HG02623 (cell line): ENCODE measurements around the gene TRPM3.
"Not testable (repeated sequence)": the region's sequence is repeated elsewhere in the genome, so short reads cannot be mapped to it uniquely, and the experiment has no call there.

Experiments
- ATAC-seq: cut with Tn5 transposase; IDR thresholded peaks from one replicate; pipeline ENCODE4 v1.9.1; 2021; ENCODE audit warnings: moderate library complexity; ENCODE audit not compliant: unreplicated experiment

Gene TRPM3

DNA sequence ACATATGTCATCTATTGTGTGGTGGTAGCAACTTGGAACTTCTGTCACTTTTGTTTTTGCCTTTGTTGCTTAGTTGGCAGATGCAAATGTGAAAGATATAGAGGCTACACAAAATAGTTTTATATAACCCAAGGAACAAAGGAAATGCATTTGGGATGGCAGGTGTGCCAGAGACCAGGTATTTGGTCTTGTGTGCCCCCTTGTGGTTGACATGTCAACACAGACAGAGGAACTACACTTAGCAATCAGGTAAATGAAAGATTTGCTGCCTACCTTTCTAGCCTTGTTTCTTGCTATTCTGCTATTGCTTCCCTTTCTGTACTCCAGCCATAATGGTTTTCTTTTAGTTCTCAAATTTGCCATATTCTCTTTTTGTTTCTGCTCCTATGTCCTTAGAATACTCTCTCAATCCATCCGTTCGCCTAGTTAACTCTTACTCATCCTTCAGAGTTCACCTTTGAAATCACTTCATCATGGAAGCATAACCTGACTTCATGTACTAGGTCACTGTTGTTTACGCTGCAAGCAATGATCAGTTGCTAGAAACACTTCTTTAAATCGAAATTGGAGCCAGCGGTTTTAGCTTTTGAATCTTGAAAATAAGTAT lies 119.5 kb downstream of the TRPM3 start:
- ATAC-seq, result no peak

DNA sequence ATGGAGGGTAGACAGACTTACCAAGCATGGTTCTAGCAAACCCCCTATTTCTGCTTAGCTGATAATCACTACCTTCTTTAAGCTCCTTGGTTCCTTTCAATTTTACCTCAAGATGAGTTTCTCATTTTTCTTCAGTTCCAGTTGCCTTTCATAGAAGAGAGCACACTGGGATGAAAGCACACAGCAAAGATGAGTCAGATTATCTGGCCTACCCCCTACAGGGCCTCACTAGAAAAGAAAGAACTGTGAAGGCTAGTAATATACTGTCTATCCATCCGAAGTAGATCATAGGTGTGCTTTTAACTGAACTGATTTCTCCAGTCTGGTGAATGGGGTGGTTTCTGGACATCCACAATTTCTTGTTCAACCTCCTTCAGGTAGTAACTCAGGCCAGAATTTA lies 122.5 kb downstream of the TRPM3 start:
- no peak for ATAC-seq

DNA sequence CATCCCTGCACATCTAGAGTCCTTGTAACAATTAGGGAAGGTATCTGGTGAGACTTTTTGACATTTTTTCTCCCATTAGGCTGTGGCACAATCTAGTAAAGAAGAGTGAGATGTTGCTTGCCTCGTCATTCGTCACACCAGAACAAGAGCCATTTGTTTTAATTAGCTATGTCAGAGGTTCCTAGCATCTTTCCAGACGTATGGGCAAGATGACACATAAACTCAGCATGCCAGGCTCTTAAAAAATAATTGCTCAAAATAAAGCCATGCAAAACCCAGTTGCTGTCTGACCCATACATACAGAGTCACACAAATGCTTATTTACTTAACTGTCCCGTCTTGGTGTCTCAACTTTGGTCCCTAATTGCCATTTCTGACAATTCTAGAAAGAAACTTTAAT lies 125.9 kb downstream of the TRPM3 start:
- ATAC-seq, result no peak

DNA sequence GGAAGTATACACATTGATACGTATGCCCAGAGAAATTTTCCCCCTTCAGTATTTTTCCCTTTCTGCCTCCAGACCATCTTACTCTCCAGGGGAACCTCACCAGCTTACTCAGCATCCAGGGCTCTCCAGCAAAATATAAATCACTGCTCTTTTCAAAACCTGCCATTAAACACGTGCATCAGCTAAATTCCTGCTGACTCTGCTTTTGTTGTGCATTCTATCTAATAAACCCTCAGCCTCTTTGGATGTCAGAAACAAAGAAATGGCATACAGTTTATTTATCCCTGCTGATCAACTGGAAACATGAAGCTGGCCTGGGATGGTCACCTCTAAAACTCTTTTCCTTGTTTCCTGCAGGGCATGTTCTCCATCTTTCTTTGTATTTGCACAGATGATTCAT lies 126.8 kb downstream of the TRPM3 start:
- ATAC-seq, result no peak

DNA sequence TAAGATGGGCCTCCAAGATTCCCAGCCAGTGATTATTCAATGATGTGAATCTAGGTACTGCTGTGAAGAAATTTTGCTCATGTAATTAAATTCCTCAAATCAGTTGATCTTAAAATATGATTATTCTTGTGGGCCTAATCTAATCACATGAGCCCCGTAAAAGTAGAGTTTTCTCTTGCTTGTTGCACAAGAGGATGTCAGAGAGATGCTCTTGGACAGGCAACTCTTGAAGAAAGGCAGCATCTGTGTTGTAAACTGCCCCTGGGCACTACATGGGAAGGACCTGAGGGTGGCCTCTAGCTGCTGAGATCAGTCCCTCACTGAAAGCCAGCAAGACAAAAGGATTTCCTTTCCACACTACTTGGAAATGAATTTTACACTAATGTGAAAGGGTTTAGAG lies 132.9 kb downstream of the TRPM3 start:
- ATAC-seq, result no peak

DNA sequence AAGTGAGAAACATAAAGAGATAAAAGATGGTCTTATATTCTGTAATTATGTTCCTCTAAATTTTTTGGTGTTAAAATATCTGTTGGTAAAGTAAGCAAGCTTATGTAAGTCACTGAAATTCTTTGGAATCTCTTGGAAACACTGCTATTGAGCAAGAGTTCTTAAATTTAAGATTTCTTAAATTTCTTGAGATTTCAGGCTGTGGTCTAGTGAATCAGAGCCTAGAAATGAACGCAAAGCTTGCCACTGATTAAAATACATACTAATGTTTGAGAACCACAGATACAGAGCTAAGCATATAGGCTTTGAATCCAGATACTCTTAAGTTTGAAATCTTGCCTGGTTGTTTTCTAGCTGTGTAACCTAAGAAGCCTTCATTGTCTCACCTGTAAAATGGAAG lies 133.4 kb downstream of the TRPM3 start:
- ATAC-seq, result no peak

DNA sequence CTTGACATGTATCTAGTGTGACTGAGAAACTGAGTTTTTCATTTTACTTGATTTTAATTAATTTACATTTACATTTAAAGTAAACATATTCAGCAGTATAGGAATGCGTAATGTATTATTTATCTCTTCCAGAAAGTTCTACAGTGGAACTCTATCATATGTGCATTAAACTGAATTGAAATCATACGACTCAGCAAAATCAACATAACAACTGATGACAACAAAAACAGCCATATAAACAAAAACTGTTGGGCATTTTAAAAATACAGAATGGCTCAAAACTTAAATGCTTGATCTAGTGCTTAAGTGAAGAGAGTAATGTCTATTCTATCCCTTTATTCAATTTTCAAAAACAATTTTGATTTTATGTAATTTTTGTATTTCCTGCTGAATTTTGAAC lies 134.4 kb downstream of the TRPM3 start:
- no peak for ATAC-seq

DNA sequence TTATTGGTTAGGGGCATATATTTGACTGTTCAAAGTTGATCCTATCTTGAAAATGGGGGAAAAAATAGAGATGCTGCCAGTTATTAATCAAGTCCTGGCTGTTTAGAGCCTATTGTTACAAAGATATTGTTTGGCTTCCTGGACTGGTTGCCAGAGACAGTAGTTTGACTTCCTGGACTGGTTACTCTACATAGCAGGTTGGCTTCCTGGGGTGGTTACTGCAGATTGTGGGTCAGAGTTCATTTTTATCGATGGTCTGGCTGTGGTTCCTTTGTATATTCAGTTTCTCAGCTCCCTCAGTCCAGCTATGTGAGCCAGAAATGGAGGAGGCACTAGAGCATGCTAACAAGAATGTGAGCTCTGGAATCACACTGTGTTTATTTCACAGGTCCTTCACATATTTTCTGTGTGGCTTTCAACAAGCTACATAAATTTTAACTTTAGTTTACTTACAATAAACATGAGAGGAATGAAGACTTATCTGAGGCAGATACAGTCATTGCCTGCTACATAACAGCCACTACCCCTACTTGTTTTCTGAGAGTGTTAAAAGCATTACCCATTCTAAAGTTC lies 137.6 kb downstream of the TRPM3 start:
- ATAC-seq, result no peak

DNA sequence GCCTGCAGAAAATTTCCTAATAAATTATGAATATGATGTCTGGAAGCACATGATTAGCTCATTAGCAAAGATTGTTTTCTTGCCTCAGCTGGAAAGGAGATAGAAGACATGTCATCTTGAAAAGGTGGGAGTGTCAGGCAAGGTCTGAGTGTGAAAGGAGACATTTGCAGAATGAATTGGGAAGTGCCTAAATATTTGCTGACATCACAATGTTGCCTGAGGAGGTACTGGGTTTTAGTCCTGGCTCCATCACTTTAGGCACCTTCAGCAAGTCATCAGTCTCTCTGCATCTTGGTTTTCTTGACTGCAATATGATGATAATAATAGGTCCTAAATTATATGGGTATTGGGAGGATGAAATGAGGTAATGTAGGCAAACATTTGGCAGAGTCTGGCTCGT lies 140.1 kb downstream of the TRPM3 start:
- ATAC-seq, result no peak

DNA sequence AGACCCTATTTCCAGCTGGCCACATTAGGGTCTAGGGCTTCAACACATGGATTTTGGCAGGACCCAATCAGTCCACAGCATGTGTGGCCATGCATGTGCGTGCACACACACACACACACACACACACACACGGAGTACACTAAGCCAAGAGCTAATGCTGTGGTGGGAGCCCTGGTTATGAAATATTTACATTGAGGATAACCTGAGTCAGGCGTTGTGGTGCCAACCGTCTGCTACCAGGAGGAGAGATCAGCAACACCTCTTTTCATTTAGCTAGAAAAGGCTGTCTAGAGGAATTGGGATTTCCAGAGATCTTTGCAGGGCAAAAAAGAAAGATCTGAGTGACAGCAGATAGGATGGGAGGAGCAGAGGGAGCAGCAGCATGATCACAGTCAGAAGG lies 141.5 kb downstream of the TRPM3 start:
- ATAC-seq, result no peak

DNA sequence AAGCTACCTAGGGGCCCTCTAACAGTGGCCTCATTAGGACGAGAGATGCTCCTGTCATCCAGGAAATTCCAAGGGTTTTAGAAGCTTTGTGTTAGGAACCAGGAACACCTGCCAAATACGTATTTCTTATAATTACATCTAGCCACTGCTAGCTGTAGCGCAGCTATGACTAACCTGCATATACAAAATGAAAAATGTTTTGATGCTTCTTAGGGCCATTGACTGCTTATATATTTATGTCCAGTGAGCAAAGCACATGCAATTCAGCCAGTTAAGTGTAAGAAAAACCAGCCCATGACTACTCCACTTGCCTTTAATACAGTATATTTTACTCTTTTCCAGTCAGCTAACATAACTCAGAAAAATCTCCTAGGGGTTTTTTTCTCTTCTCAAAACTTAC lies 143.3 kb downstream of the TRPM3 start:
- no peak for ATAC-seq

DNA sequence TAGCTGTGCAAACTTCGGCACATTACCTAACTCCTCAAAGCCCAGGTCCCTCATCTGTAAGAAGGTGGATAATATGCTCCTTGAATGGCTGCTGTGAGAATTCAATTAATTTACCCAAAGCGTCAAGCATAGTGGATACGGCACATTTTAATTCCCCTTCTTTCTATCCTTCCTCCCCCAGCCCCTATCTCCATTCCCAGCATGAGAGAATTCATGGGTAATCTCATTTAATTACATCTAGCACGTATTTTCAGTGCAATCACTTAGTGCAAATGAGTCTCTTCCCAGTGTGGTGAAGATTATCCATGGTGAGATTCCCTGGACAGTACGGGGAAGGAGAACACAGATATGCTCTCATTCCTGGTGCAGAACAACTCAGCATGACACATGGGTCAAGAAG lies 145.6 kb downstream of the TRPM3 start:
- no peak for ATAC-seq

DNA sequence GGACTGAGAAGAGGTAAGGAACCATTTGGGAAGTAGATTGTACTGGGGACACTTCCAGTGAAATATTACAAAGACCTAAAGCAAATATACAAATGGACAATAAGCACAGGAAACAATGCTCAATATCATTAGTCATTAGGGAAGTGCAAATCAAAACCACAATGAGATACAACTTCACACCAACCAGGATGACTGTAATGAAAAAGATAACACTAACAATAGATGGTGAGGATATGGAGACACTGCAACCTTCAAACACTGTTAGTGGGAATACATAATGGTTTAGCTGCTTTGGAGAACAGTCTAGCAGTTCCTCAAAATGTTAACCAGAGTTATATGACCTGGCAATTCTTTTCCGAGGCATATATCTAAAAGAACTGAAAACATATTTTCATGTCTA lies 149.7 kb downstream of the TRPM3 start:
- ATAC-seq, result no peak

DNA sequence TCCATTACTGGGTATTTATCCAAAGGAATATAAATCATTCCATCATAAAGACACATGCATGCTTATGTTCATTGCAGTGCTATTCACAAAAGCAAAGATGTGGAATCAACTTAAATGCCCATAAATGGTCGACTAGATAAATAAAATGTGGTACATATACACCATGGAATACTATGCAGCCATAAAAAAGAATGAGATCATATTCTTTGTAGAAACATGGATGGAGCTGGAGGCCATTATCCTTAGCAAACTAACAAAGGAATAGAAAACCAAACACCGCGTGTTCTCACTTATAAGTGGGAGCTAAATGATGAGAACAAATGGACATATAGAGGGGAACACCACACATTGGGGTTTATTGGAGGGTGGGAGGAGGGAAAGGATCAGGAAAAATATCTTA lies 155.0 kb downstream of the TRPM3 start:
- not testable (repeated sequence) for ATAC-seq

DNA sequence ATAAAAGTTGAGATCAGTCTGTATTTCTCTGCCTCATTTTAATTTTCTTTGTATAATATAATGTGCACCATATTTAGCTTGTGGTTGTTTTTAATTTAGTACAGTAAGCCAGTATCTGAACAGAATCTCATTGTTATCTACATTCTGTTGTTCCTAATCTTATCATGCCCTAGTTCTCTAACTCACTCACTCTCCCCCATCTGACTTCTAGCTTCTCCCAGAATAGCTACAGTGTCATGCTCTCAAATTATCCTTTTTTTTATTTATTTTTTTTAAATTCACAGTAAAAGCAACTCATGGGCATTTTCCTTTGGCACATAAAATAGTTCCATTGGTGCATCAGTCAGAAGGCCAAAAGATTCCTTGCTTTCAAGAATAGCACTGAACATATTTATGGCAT lies 156.6 kb downstream of the TRPM3 start:
- no peak for ATAC-seq

DNA sequence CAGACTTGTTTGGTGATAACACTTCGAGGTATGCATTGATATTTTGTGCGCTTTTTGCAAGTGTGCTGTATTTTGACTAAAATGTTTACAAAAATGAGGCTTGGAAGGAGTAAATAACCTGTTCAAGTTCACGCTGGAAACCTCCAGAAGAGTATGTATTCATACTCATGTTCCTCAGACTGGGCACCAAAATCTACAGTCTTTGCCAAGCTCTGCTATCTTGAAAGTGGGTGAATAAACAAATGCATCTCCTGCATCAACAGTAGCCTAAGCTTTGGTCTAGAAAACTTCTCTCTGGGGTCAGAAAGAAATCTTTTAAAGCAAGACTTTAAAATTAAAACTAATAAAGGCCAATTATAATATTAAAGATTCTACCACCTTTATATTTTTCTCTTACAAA lies 157.9 kb downstream of the TRPM3 start:
- ATAC-seq, result no peak

DNA sequence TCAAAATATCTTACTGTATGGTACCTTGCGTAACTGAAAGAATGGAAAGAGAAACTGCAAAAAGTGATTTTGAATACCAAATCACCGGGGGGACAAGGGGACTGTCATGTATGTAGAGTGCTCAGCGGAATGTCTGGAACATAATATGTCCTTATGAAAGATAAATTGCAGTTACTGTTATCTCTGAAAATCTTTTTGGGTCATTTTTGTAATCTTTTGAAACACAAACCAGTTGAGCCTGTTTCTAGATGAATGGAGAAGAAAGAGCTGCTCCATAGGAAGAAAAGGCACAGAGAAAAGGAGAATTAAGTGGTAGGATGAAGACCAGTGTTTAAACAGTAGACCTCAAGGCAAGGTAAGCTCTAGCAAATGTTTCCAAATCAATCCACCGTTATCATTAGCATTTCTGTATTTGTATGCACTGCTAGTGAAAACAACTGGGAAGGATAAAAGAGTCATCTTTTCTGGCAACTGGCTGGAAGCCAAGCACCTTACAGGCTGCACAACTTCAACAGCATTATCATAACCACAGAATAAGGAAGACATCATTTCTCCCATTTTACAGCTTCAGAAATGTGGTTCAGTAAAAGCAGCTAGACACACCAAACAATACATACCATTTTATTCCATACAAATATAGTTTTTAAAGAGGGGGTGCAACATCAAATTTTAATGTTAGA lies 158.5 kb downstream of the TRPM3 start:
- no peak for ATAC-seq

DNA sequence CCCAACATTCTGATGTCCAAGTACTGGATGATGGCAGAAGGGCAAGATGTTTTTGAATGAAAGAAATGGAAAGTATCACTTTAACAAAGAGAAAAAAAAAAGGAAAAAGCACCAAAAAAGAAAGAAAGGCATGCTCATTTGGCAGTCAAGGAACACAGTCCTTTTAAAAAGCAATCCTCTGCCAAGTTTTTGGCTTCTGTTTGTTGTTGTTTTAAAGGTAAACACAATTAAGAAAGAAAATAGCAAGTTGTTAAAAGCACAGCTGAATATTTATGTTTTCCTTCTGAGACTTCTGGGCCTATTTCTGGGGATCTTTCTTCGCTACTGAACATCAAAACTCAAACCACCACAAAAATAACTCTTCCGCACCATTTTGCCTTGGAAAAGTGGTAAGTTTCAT lies 162.1 kb downstream of the TRPM3 start:
- ATAC-seq, result no peak

DNA sequence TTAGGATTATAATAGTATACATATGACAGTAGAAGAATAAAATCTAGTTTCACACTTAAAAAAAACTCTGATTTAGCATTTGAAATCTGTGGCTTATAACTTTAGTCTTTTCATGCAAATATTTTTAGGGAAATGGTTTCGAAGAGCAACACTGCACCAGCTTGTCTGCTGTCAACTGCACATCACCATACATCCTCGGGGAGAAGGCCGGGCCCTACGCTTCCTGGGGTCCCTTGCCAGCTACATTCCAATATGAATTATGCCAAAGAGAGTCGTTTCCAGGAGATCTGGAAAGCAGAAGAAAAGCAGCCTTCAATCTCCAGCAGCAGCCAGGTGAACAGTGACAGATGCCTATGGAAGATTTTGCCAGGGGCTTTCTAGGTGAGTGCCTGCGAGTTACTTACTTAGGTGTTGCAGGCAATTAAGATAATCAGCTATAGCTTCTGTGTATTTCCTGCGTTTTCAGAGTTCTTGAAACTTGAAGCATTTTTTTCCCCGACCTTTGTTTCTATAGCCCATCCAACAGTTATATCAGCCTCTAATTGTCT lies 166.8 kb downstream of the TRPM3 start:
- no peak for ATAC-seq

DNA sequence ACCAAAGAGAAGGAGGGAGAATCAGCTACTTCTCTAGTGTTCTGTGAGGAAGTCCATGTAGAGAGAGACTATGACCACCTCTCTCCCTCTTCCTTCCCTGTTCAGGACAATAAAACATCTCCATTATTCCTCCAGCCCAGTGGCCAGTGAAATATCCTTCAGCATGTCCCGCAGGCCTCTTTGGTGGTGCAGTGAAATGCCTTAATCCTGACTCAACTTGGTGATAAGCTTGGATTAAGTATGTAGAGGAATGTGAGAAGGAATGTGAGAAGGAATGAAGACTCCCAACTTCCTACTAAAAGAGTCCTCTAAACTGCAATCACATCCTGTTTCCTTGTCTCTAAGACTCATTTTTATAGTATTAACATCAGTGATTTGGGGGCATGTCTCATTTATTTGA lies 167.3 kb downstream of the TRPM3 start:
- no peak for ATAC-seq

DNA sequence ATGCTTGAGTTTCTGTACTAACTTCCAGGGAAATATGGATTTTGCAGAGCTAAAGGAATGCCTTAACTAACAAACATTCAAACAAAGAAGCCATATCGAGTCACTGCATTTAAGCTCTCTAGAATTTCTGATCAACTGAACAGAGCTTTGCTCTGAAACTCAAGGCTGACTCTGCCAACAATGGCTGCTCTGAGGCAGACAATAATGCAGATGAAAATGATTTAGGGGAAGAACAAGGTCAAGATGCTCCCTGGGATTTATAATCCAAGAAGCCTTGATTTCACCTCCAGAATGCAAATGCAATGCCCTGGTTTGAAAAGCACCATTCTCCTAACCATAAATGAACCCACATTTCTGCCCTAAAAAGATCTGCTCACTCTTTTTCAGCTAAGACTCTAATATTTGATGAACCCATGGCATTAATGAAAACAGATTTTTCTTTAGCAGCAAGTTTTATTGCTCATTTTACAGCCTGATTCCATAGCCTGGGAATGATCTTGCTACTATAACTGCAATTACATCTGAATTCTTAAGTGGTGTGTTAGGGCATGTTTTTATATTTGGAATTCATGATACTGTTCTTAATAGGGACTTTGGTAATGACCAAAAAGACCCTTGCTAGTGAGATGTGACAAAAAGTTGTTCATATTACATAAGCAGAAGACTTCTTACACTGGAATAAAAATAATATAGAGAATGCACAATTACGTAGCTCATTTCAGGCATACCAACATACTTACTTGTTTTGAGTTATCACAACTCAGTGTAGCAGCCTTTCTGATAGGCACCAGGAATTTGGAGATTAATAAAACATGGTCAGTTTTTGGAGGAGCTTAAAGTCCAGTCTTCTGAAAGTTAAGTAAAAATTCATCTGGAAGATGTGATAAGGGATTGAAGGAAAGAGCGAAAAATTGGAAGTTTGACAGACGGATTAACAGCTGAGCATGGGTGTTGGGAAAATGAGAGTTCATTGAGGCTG lies 169.4 kb downstream of the TRPM3 start:
- no peak for ATAC-seq
